ENCODE results near the gene TMEM44.

The TMEM44 gene

DNA sequence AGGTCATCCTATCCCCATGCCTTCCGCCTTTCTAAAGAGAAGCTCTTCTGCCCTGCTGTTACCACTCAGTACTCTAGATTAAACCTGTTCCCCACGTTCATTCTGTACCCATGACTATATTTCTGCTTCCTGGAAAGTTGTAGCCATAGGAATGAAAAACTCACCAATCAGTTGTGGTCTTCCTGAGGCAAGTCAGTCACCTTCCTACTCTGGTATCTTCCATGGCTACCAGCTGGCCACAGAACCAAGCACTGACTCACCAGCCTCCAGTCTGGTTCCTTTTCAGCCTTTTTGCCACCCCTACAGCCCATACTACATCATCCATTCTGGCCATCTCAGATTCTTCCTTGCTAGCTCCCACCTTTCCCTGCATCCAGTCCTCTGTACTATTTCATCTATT, 46.4 kb downstream of the TMEM44 start:
- ATAC-seq, result peak; percentile 28; the same call in 2 of the 3 replicates
- TF ChIP-seq ZNF70 (CRISPR knock-in tag; IDR thresholded peaks at IDR 0.05), result no peak
- no peak for TF ChIP-seq PPARA (CRISPR knock-in tag; IDR thresholded peaks at IDR 0.05; ENCODE audit: borderline replicate concordance)
- no peak for TF ChIP-seq ZFP3 (CRISPR knock-in tag; IDR thresholded peaks at IDR 0.05)
- no peak for TF ChIP-seq ZC3H10 (CRISPR knock-in tag; IDR thresholded peaks at IDR 0.05)
- TF ChIP-seq ESRRG (CRISPR knock-in tag; IDR thresholded peaks at IDR 0.05), result no peak
- no peak for TF ChIP-seq ARNTL (CRISPR knock-in tag; IDR thresholded peaks at IDR 0.05; ENCODE audit: borderline replicate concordance, low read depth)
- no peak for TF ChIP-seq TCF4 (CRISPR knock-in tag; IDR thresholded peaks at IDR 0.05; ENCODE audit: borderline replicate concordance)
- TF ChIP-seq, protein P1, sequence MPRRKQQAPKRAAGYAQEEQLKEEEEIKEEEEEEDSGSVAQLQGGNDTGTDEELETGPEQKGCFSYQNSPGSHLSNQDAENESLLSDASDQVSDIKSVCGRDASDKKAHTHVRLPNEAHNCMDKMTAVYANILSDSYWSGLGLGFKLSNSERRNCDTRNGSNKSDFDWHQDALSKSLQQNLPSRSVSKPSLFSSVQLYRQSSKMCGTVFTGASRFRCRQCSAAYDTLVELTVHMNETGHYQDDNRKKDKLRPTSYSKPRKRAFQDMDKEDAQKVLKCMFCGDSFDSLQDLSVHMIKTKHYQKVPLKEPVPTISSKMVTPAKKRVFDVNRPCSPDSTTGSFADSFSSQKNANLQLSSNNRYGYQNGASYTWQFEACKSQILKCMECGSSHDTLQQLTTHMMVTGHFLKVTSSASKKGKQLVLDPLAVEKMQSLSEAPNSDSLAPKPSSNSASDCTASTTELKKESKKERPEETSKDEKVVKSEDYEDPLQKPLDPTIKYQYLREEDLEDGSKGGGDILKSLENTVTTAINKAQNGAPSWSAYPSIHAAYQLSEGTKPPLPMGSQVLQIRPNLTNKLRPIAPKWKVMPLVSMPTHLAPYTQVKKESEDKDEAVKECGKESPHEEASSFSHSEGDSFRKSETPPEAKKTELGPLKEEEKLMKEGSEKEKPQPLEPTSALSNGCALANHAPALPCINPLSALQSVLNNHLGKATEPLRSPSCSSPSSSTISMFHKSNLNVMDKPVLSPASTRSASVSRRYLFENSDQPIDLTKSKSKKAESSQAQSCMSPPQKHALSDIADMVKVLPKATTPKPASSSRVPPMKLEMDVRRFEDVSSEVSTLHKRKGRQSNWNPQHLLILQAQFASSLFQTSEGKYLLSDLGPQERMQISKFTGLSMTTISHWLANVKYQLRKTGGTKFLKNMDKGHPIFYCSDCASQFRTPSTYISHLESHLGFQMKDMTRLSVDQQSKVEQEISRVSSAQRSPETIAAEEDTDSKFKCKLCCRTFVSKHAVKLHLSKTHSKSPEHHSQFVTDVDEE (CRISPR knock-in tag; IDR thresholded peaks at IDR 0.05), result no peak
- TF ChIP-seq ISL1 (CRISPR knock-in tag; IDR thresholded peaks at IDR 0.05), result no peak
- TF ChIP-seq, protein P2, sequence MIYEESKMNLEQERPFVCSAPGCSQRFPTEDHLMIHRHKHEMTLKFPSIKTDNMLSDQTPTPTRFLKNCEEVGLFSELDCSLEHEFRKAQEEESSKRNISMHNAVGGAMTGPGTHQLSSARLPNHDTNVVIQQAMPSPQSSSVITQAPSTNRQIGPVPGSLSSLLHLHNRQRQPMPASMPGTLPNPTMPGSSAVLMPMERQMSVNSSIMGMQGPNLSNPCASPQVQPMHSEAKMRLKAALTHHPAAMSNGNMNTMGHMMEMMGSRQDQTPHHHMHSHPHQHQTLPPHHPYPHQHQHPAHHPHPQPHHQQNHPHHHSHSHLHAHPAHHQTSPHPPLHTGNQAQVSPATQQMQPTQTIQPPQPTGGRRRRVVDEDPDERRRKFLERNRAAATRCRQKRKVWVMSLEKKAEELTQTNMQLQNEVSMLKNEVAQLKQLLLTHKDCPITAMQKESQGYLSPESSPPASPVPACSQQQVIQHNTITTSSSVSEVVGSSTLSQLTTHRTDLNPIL (CRISPR knock-in tag; IDR thresholded peaks at IDR 0.05; ENCODE audit: low read depth), result no peak
- no peak for TF ChIP-seq SNAI2 (CRISPR knock-in tag; IDR thresholded peaks at IDR 0.05)
- TF ChIP-seq, protein P3, sequence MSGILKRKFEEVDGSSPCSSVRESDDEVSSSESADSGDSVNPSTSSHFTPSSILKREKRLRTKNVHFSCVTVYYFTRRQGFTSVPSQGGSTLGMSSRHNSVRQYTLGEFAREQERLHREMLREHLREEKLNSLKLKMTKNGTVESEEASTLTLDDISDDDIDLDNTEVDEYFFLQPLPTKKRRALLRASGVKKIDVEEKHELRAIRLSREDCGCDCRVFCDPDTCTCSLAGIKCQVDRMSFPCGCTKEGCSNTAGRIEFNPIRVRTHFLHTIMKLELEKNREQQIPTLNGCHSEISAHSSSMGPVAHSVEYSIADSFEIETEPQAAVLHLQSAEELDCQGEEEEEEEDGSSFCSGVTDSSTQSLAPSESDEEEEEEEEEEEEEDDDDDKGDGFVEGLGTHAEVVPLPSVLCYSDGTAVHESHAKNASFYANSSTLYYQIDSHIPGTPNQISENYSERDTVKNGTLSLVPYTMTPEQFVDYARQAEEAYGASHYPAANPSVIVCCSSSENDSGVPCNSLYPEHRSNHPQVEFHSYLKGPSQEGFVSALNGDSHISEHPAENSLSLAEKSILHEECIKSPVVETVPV (CRISPR knock-in tag; IDR thresholded peaks at IDR 0.05), result no peak
- TF ChIP-seq ZNF8 (CRISPR knock-in tag; IDR thresholded peaks at IDR 0.05), result no peak

DNA sequence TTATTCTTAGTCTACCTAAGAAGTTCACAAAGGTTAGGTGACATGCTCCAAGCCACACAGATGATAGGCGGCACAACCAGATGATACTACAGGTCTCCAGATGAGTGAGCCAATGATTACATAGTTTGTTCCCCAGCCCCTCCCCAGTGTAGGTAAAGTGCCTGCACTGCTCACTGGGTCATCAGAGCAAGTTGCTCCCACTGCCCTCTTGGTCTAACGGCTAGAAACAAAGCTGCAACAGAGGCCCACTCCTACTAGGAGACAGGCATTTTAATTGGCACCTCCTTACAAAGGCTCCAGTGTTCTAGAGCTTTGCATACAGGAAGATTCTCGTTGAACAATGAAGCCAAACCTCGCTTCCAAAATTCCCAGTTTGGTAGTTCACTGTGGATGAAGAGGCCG, 47.3 kb downstream of the TMEM44 start:
- ATAC-seq, result no peak

DNA sequence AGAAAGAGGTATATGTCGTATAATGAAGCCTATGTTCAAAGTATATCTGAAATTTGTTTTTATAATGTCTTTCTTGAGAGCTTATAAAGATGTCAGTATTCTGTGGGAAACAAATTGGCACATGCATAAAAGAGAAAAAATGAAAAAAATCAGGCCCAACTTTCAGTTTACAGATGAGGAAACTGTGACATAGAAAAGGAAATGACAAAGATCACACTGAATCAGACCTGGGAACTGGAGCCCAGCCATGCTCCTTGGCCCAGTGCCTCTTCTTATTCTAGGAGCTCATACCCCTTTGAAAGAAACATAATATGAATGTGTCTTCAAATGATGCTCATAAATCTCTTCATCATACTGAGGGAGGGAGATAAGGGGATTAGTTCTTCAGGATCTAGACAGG, 48.4 kb downstream of the TMEM44 start:
- TF ChIP-seq ISL1 (CRISPR knock-in tag; IDR thresholded peaks at IDR 0.05), result no peak
- TF ChIP-seq, protein P3 (CRISPR knock-in tag; IDR thresholded peaks at IDR 0.05), result no peak
- TF ChIP-seq PPARA (CRISPR knock-in tag; IDR thresholded peaks at IDR 0.05; ENCODE audit: borderline replicate concordance), result no peak
- no peak for ATAC-seq

More for the DNA sequence above, 47.3 kb downstream of the TMEM44 start:
- TF ChIP-seq ZNF70 (CRISPR knock-in tag; IDR thresholded peaks at IDR 0.05) (no peak), PPARA (CRISPR knock-in tag; IDR thresholded peaks at IDR 0.05; ENCODE audit: borderline replicate concordance) (no peak), OSR1 (CRISPR knock-in tag; IDR thresholded peaks at IDR 0.05) (no peak), TCF4 (CRISPR knock-in tag; IDR thresholded peaks at IDR 0.05; ENCODE audit: borderline replicate concordance) (no peak), ARNTL (CRISPR knock-in tag; IDR thresholded peaks at IDR 0.05; ENCODE audit: borderline replicate concordance, low read depth) (no peak), SNAI2 (CRISPR knock-in tag; IDR thresholded peaks at IDR 0.05) (no peak), BACH2 (CRISPR knock-in tag; IDR thresholded peaks at IDR 0.05; ENCODE audit: borderline replicate concordance) (no peak)
- TF ChIP-seq, protein P4, sequence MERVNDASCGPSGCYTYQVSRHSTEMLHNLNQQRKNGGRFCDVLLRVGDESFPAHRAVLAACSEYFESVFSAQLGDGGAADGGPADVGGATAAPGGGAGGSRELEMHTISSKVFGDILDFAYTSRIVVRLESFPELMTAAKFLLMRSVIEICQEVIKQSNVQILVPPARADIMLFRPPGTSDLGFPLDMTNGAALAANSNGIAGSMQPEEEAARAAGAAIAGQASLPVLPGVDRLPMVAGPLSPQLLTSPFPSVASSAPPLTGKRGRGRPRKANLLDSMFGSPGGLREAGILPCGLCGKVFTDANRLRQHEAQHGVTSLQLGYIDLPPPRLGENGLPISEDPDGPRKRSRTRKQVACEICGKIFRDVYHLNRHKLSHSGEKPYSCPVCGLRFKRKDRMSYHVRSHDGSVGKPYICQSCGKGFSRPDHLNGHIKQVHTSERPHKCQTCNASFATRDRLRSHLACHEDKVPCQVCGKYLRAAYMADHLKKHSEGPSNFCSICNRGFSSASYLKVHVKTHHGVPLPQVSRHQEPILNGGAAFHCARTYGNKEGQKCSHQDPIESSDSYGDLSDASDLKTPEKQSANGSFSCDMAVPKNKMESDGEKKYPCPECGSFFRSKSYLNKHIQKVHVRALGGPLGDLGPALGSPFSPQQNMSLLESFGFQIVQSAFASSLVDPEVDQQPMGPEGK (CRISPR knock-in tag; IDR thresholded peaks at IDR 0.05; ENCODE audit: borderline replicate concordance), result no peak

DNA sequence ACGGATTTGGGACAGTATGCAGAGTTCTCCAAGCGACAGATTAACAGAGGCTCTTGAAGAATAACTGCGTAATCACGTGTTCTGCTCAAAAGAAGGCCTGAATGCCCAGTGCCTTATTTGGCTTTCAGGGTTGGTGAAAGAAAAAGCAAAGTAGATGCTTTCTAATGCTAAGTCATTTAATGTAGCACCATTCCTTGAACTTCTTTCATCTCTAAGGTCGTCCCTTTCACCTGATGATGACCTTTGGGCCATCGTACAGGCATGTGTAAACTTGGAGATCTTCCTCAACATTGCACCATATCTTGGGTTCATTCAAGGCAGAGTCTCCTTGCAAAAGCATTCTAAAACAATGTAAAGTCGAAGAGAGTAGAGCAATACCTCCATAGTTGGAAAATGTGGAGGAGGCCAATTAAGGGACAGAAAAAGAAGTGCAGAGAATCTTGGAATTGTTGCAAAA, 48.9 kb downstream of the TMEM44 start:
- no peak; the same call in 2 of the 3 replicates for ATAC-seq
- TF ChIP-seq ZNF70 (CRISPR knock-in tag; IDR thresholded peaks at IDR 0.05) (no peak), ZC3H10 (CRISPR knock-in tag; IDR thresholded peaks at IDR 0.05) (no peak), TCF4 (CRISPR knock-in tag; IDR thresholded peaks at IDR 0.05; ENCODE audit: borderline replicate concordance) (no peak), ARNTL (CRISPR knock-in tag; IDR thresholded peaks at IDR 0.05; ENCODE audit: borderline replicate concordance, low read depth) (no peak), OSR1 (CRISPR knock-in tag; IDR thresholded peaks at IDR 0.05) (no peak), ZNF8 (CRISPR knock-in tag; IDR thresholded peaks at IDR 0.05) (no peak), CSDC2 (CRISPR knock-in tag; IDR thresholded peaks at IDR 0.05) (no peak), ESRRG (CRISPR knock-in tag; IDR thresholded peaks at IDR 0.05) (no peak), ZNF565 (CRISPR knock-in tag; conservative IDR thresholded peaks at IDR 0.05; ENCODE audit: low read depth) (no peak), ZFP30 (CRISPR knock-in tag; IDR thresholded peaks at IDR 0.05) (no peak), ZFP3 (CRISPR knock-in tag; IDR thresholded peaks at IDR 0.05) (no peak), BACH2 (CRISPR knock-in tag; IDR thresholded peaks at IDR 0.05; ENCODE audit: borderline replicate concordance) (no peak), ISL1 (CRISPR knock-in tag; IDR thresholded peaks at IDR 0.05) (no peak)
- TF ChIP-seq, protein P1 (CRISPR knock-in tag; IDR thresholded peaks at IDR 0.05), result no peak
- TF ChIP-seq, protein P4 (CRISPR knock-in tag; IDR thresholded peaks at IDR 0.05; ENCODE audit: borderline replicate concordance), result no peak

Data from SK-N-SH treated with all-trans-retinoic acid at 6 μM for 48 hours (cell line).